Tibial nerve (tissue), 4 donors: Measurements from ENCODE around the gene DMGDH.

Source experiments
- EP300 ChIP-seq, 2 donors: sonication (generic); formaldehyde crosslinking; IDR thresholded peaks; one replicate each; pipeline ENCODE4 v1.6.1; 2017; ENCODE audit warnings: antibody characterized with exemption in 2 of 2, mild to moderate bottlenecking in 1 of 2
- POLR2A ChIP-seq, 2 donors: fragments of 450-650 bp; IDR thresholded peaks; one replicate each; pipeline ENCODE4 v1.6.1; 2017; ENCODE audit warnings: antibody characterized with exemption in 2 of 2, mild to moderate bottlenecking in 2 of 2, moderate library complexity in 2 of 2
- TF ChIP-seq, protein P1 (sequence below), 5 experiments: fragments of 200-600 bp in 3 of 5; fragments of 450-650 bp in 2 of 5; sonication (generic) in 3 of 5; IDR thresholded peaks; one replicate each; pipeline ENCODE4 v1.5.1; 2016 to 2019; ENCODE audit warnings: antibody characterized with exemption in 5 of 5, mild to moderate bottlenecking in 3 of 5, moderate library complexity in 2 of 5

DNA sequence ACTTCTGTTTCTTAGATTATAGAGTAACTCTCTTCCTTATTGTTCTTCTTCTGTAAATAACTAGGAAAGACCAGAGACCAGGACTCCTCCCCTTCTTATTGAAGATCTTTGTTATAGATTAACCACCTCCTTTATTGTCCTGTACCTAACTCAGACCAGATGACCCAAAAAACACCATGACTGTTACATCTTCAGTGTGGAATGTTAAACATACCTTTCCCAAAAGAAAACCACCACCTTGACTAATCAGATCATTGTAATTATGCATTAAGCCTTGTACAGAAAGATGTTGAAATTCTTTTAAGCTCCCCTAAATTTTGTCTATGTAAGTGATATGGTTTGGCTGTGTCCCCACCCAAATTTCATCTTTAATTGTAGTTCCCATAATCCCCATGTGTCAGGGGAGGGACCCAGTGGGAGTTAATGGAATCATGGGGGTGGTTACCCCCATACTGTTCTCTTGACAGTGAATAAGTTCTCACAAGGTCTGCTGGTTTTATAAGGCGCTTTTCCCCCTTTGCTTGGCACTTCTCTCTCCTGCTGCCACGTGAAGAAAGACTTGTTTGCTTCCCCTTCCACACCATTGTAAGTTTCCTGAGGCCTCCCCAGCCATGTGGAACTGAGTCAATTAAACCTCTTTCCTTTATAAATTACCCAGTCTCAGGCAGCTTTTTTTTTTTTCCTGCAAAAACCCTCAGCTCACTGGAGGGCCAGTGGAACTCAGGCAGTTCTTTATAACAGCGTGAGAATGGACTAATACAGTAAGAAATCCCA lies 110.6 kb downstream of the DMGDH start:
- TF ChIP-seq, protein P1, sequence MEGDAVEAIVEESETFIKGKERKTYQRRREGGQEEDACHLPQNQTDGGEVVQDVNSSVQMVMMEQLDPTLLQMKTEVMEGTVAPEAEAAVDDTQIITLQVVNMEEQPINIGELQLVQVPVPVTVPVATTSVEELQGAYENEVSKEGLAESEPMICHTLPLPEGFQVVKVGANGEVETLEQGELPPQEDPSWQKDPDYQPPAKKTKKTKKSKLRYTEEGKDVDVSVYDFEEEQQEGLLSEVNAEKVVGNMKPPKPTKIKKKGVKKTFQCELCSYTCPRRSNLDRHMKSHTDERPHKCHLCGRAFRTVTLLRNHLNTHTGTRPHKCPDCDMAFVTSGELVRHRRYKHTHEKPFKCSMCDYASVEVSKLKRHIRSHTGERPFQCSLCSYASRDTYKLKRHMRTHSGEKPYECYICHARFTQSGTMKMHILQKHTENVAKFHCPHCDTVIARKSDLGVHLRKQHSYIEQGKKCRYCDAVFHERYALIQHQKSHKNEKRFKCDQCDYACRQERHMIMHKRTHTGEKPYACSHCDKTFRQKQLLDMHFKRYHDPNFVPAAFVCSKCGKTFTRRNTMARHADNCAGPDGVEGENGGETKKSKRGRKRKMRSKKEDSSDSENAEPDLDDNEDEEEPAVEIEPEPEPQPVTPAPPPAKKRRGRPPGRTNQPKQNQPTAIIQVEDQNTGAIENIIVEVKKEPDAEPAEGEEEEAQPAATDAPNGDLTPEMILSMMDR (IDR thresholded peaks at IDR 0.05): no peak
- TF ChIP-seq POLR2A (IDR thresholded peaks at IDR 0.05): no peak
- TF ChIP-seq EP300 (IDR thresholded peaks at IDR 0.05): no peak
